Stimulated activated CD4-positive, alpha-beta T cell treated with anti-CD3 and anti-CD28 coated beads, TNF-alpha, amount 100 ng/mL, for 4 hours (primary cell): ENCODE data around the gene GRIN1.
"Not testable (repeated sequence)": the region's sequence is repeated elsewhere in the genome, so short reads cannot be mapped to it uniquely, and the experiment has no call there.

ENCODE experiments used
- DNase-seq, 3 experiments: peaks; one replicate each; pipeline ENCODE4 v3.0.0-alpha.2; 2020; ENCODE audit warnings: low read depth in 3 of 3

The GRIN1 gene

GRCh38 chr9:137128862-137129455, 10.0 kb upstream of the GRIN1 start:
- DNase-seq = no peak

- DNase-seq = peak; percentile 78 to 83 (median 78)
These were observed 9.3 kb upstream of the GRIN1 start for GRCh38 chr9:137129456-137130175.

GRCh38 chr9:137130176-137130755, 8.7 kb upstream of the GRIN1 start:
- no peak for DNase-seq

GRCh38 chr9:137134191-137134590, 4.8 kb upstream of the GRIN1 start:
- DNase-seq = no peak

- DNase-seq = not testable (repeated sequence)
These were observed 3.8 kb upstream of the GRIN1 start for GRCh38 chr9:137135154-137135553.

- DNase-seq = no peak
These were observed 2.6 kb upstream of the GRIN1 start for GRCh38 chr9:137136261-137136880.

GRCh38 chr9:137136881-137137607, 1.9 kb upstream of the GRIN1 start:
- no peak for DNase-seq

GRCh38 chr9:137138058-137138721, 764 bp upstream of the GRIN1 start:
- no peak for DNase-seq

- no peak for DNase-seq
These were observed 655 bp downstream of the GRIN1 start for GRCh38 chr9:137139468-137140150.

GRCh38 chr9:137140151-137141012, 1.4 kb downstream of the GRIN1 start:
- DNase-seq = no peak

- DNase-seq = no peak
These were observed 2.3 kb downstream of the GRIN1 start for GRCh38 chr9:137141050-137141810.

GRCh38 chr9:137141976-137142936, 3.3 kb downstream of the GRIN1 start:
- DNase-seq = no peak

GRCh38 chr9:137143459-137143858, 4.5 kb downstream of the GRIN1 start:
- no peak for DNase-seq

- no peak for DNase-seq
These were observed 7.0 kb downstream of the GRIN1 start for GRCh38 chr9:137145731-137146526.

GRCh38 chr9:137146527-137146918, 7.6 kb downstream of the GRIN1 start:
- no peak for DNase-seq

- DNase-seq = no peak
These were observed 8.3 kb downstream of the GRIN1 start for GRCh38 chr9:137147091-137147792.

GRCh38 chr9:137147793-137148160, 8.8 kb downstream of the GRIN1 start:
- no peak for DNase-seq
